Measurements from ENCODE around the gene CNP.

CNP gene

DNA sequence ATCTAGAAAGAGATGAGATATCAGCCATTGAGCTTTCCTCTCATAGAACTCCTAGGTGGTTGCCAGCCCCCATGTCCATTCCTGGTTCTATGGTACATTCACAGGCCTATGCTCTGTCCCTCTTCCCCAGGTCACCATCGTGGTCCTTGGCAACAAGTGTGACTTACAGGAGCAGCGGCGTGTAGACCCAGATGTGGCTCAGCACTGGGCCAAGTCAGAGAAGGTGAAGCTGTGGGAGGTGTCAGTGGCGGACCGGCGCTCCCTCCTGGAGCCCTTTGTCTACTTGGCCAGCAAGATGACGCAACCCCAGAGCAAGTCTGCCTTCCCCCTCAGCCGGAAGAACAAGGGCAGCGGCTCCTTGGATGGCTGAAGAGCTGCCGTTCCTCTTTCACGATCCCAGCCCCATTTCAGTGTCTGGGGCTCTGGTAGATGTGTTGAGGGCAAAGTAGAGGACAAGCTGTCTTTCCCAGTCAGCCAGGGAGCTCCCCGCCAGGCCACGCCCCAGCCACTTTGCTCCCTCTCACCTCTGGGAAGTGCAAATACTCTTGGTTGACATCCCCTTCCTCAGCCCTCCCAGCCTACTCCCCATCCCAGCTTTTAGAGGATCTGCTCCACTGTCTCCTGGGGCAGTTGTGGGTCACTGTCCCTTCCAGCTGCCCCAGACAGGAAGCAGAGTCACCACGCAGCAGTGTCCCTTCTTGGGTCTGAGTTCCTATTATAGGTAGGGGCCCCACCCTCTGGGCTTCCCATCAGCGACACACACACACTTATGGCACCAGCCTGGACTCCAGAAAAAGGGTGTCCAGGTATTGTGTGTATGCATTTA, 57.1 kb downstream of the CNP start:
- Mint-ChIP-seq H3K4me1 (peaks cover 44% of the 10 kb centered on the region), H3K27ac (no peak overlapping the region)

DNA sequence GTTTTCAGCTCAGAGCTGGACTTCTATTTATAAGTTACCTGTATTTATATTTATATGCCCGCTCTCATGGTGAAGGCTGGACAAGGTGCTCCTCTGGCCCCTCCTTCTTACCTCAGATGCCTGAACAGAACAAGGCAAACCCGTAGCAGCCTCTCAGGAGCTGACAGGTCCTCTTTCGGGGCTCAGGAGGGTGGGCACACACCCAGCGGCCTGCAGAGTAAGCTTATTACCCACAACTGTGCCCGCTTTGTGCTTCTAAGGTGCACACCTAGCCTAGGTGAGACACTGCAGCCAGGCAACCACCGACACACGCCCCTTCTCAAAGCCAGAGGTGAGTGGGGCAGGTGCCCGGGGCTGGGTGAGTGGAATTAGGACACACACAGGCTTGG, 58.6 kb downstream of the CNP start:
- DNase-seq (ENCODE audit: low spot score in 2 of 2) = no peak
- peaks cover 30% of the 10 kb centered on the region for H3K36me3 Mint-ChIP-seq
- no peak for ATAC-seq
- H3K27ac Mint-ChIP-seq = peak overlapping the region; percentile 91
- peaks cover 34% of the 10 kb centered on the region for H3K4me1 Mint-ChIP-seq
- no peaks in the 10 kb centered on the region for H3K9me3 Mint-ChIP-seq
- peak overlapping the region; percentile 45 for H3K4me3 Mint-ChIP-seq

More for the DNA sequence above, 57.1 kb downstream of the CNP start:
- peaks cover 2% of the 10 kb centered on the region for H3K9me3 Mint-ChIP-seq
- no peak for DNase-seq (ENCODE audit: low spot score in 2 of 2)
- peaks cover 30% of the 10 kb centered on the region for H3K36me3 Mint-ChIP-seq
- no peak for ATAC-seq
- H3K4me3 Mint-ChIP-seq = no peak overlapping the region

DNA sequence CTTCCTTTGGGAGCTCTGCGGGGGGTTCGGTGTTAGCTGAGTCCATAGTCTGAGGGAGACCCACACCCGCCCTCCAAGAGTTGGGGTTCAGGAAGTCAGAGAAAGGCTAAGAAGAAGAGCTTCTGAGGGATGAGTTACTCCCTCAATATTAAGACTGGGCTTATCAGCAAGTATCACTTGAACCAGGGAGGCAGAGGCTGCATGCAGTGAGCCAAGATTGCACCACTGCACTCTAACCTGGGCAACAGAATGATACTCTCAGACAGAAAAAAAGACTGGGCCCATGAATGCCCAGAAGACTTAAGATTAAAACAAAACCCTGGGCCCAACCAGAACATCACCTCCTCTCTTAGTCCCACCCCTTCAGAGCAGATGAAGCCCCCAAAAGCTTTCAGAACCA, 59.3 kb downstream of the CNP start:
- ATAC-seq (no peak), DNase-seq (ENCODE audit: low spot score in 2 of 2) (no peak)
- peak overlapping the region; percentile 80 for H3K27ac Mint-ChIP-seq
- no peak overlapping the region for H3K4me3 Mint-ChIP-seq
- H3K9me3 Mint-ChIP-seq = no peaks in the 10 kb centered on the region
- H3K4me1 Mint-ChIP-seq = peaks cover 27% of the 10 kb centered on the region
- H3K36me3 Mint-ChIP-seq = peaks cover 30% of the 10 kb centered on the region

DNA sequence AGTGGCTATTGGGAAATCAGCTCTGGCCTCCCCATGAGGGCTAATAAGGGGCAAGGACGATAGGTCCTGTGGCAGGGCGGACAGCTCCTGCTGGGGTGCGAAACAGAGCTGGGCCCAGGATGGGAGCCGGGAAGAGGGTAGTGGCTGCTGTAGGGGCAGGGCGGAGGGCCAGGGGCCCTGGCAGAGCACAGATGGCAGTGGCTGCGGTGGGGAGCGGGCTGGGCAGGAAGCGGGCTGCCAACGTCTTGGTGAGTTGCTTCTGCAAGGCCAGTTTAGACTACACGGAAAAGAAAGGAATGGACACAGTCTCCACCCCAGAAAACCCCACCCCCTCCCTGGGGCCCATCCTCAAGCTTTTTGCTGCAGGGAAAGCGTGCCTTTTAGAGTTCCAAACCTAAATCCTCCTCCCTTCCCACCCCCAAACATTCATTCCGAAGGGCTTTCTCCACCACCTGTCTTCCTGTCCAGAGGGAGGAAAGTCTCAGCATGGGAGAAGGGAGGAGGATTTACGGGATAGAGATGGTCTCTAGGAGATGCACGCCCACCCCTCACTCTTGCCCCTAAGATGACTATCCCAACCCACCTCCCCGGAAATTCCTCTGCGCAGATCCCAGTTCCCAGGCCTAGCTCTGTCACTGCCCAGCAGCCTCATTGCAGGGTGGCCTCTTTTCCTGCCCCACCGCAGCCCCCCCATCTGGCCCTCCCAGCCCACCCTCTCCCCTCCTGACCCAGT, 60.4 kb downstream of the CNP start:
- Mint-ChIP-seq H3K9me3 (no peaks in the 10 kb centered on the region), H3K27ac (no peak overlapping the region), H3K4me1 (peaks cover 18% of the 10 kb centered on the region), H3K4me3 (no peak overlapping the region), H3K36me3 (peaks cover 28% of the 10 kb centered on the region)
- DNase-seq (ENCODE audit: low spot score in 2 of 2) (no peak), ATAC-seq (no peak)
